Measurements from ENCODE around the gene SLC1A1. TPM values are rescaled to one million over a fixed set of nuclear protein-coding genes. Genes with fewer than 3 reads are reported as not detected.

Gene SLC1A1
- total and polyA plus RNA-seq, 2 experiments from 2014 or later: 3.7 to 8.2 TPM

- Histone ChIP-seq H3K27ac (ENCODE audit: low read depth) (no peak overlapping the region), H3F3A (replicated peaks; ENCODE audit: low read depth) (no peaks in the 10 kb centered on the region), H4K20me1 (replicated peaks; ENCODE audit: insufficient read depth) (no peaks in the 10 kb centered on the region), H3K4me2 (no peak overlapping the region), H3K4me1 (ENCODE audit: insufficient read depth) (no peaks in the 10 kb centered on the region), H3K36me3 (ENCODE audit: insufficient read depth) (no peaks in the 10 kb centered on the region), H2AFZ (no peak overlapping the region), H3K79me2 (replicated peaks; ENCODE audit: insufficient read depth) (no peaks in the 10 kb centered on the region), H3K4me3 (no peak overlapping the region), H3K27me3 (ENCODE audit: insufficient read depth) (no peaks in the 10 kb centered on the region), H3K9me2 (ENCODE audit: insufficient read depth) (peaks cover 11% of the 10 kb centered on the region; the same call in 1 of the 2 replicates)
- DNase-seq (ENCODE audit: low spot score) (no peak), ATAC-seq (no peak)
- Mint-ChIP-seq H3K4me1 (no peaks in the 10 kb centered on the region), H3K27me3 (ENCODE audit: insufficient read depth, low read depth, poor library complexity) (peaks cover 3% of the 10 kb centered on the region), H3K4me3 (no peak overlapping the region), H3K27ac (no peak overlapping the region), H3K36me3 (ENCODE audit: low read depth) (peaks cover 15% of the 10 kb centered on the region; the same call in 2 of the 3 replicates), H3K9me3 (peaks cover 24% of the 10 kb centered on the region)
- TF ChIP-seq JUNB (IDR thresholded peaks at IDR 0.05; ENCODE audit: unreplicated experiment) (no peak), NANOG (IDR thresholded peaks at IDR 0.05; ENCODE audit: borderline replicate concordance) (no peak), STAT1 (IDR thresholded peaks at IDR 0.05; ENCODE audit: unreplicated experiment) (no peak), REST (IDR thresholded peaks at IDR 0.05; ENCODE audit: unreplicated experiment) (no peak), ZNF462 (CRISPR knock-in tag; IDR thresholded peaks at IDR 0.05) (no peak), EZH2phosphoT487 (IDR thresholded peaks at IDR 0.05; ENCODE audit: unreplicated experiment) (no peak), POLR2AphosphoS5 (IDR thresholded peaks at IDR 0.05; ENCODE audit: low read depth) (no peak), EZH2 (IDR thresholded peaks at IDR 0.05; ENCODE audit: low read depth, unreplicated experiment) (no peak), ZNF114 (CRISPR knock-in tag; IDR thresholded peaks at IDR 0.05) (no peak)
These were observed 26.4 kb upstream of the SLC1A1 start for GRCh38 chr9:4463824-4464223.
